Measurements from ENCODE around the gene MXI1. TPM values are rescaled to one million over a fixed set of nuclear protein-coding genes. Genes with fewer than 3 reads are reported as not detected.
A peak's percentile ranks its signal among the peaks of the same experiment; 100 is the strongest.

MXI1 gene
- total RNA-seq, 1 experiment from 2014 or later = 25.8 TPM

DNA sequence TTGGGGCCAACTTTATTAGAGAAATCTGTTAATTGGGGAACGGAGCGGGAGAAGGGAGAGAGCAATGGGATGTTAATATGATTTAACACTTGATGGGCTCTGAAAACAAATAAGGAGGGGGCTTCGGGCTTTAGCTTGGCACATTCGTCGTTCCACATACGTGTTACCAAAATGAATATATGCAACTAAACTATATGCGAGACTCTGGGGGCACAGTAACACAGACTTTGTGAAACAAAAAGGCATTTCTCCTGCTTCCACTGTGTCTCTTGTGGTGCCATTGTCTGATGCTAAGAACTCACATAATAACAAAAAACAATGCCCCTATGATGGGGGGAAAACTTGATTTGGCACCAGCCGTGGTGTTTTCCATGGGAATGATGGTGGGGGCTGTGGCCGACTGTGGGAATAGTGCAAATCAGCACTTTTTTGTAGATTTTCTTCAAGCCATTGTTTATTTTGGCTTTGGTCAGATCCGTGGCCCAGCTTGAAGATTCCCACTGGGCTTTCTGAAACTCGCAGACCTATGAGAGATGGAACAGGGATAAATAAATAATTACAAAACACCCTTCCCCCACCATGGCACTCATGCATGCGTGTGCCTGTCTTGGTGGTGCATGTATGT, 2.2 kb upstream of the MXI1 start:
- Histone ChIP-seq H4K20me1 (ENCODE audit: insufficient read depth) (no peaks in the 10 kb centered on the region), H3K79me2 (ENCODE audit: low read depth) (no peaks in the 10 kb centered on the region), H3K27me3 (ENCODE audit: insufficient read depth, low read depth) (no peaks in the 10 kb centered on the region), H2AFZ (no peak overlapping the region), H3K4me2 (no peak overlapping the region), H3F3A (ENCODE audit: insufficient read depth, low read depth) (no peaks in the 10 kb centered on the region), H3K36me3 (ENCODE audit: low read depth) (no peaks in the 10 kb centered on the region), H3K27ac (no peak overlapping the region), H3K4me3 (no peak overlapping the region), H3K9me3 (ENCODE audit: insufficient read depth, low read depth) (no peaks in the 10 kb centered on the region), H3K9me2 (ENCODE audit: insufficient read depth) (no peaks in the 10 kb centered on the region), H3K4me1 (replicated peaks; ENCODE audit: insufficient read depth) (no peaks in the 10 kb centered on the region; the same call in 1 of the 2 replicates)
- POLR2A ChIA-PET (ENCODE audit: unreplicated experiment) = no interaction called here
- BruUV-seq (replicated peaks) = no TSS peak
- intact Hi-C loops (cut with micrococcal nuclease; ENCODE audit: unreplicated experiment) = loop anchor here (5.0 kb wide), 3 partner anchors 97 to 207 kb away; partner anchors contain the start of genes ADD3 and SMNDC1
- no peak for DNase-seq
- TF ChIP-seq, protein P1, sequence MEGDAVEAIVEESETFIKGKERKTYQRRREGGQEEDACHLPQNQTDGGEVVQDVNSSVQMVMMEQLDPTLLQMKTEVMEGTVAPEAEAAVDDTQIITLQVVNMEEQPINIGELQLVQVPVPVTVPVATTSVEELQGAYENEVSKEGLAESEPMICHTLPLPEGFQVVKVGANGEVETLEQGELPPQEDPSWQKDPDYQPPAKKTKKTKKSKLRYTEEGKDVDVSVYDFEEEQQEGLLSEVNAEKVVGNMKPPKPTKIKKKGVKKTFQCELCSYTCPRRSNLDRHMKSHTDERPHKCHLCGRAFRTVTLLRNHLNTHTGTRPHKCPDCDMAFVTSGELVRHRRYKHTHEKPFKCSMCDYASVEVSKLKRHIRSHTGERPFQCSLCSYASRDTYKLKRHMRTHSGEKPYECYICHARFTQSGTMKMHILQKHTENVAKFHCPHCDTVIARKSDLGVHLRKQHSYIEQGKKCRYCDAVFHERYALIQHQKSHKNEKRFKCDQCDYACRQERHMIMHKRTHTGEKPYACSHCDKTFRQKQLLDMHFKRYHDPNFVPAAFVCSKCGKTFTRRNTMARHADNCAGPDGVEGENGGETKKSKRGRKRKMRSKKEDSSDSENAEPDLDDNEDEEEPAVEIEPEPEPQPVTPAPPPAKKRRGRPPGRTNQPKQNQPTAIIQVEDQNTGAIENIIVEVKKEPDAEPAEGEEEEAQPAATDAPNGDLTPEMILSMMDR (conservative IDR thresholded peaks at IDR 0.05) = no peak
- no peak for TF ChIP-seq EZH2 (IDR thresholded peaks at IDR 0.05; ENCODE audit: low read depth)
- CTCF ChIA-PET = no interaction called here

DNA sequence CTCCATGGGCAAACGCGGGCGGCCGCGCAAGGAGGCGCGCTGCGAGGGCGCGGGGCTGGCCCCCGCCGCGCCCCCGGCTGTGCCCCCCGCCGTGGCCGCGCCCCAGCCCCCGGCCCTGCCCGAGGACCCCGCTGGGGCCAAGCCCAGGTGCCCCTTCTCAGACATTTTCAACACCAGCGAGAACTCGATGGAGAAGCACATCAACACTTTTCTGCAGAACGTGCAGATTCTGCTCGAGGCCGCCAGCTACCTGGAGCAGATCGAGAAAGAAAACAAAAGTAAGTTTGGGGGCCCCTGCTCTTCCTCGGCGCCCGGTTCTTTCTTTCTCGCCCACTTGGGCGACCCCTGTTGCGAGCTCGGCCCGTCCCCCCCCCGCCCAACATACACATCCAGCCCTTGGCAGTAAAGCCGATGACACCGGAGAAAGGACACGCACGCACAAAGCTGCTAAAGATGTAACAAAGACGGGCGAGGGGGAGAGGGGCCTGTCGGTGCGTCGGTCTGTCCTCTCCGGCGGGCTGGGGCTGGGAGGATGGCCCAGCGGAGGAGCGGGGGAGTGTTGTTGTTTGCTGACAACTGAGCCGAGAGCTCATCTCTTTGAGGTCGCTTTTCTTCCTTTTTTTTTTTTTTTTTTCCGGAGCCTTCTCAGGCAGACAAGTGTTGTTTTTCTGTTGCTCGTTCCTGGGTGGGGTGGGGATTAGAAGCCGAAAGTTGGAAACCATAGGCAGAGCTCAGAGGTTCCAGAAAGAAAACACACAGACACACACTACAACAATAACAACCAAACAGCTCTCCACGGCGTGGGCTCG, 604 bp downstream of the MXI1 start:
- TF ChIP-seq, protein P1 (conservative IDR thresholded peaks at IDR 0.05) = no peak
- no peak for TF ChIP-seq EZH2 (IDR thresholded peaks at IDR 0.05; ENCODE audit: low read depth)
- H2AFZ ChIP-seq = peak overlapping the region; percentile 89
- no peaks in the 10 kb centered on the region for H3F3A ChIP-seq (ENCODE audit: insufficient read depth, low read depth)
- no peaks in the 10 kb centered on the region for H3K9me3 ChIP-seq (ENCODE audit: insufficient read depth, low read depth)
- POLR2A ChIA-PET (ENCODE audit: unreplicated experiment) = interaction anchor here (0.6 to 0.8 kb wide), 3 partner anchors 41 to 199 kb away, joined by 6 to 20 read pairs (median 8); no protein-coding TSS in a partner anchor
- no peak overlapping the region for H3K27ac ChIP-seq
- H3K4me2 ChIP-seq = peak overlapping the region; percentile 77
- peak in 1 of 2 experiments; percentile 11 for DNase-seq
- no peaks in the 10 kb centered on the region for H4K20me1 ChIP-seq (ENCODE audit: insufficient read depth)
- H3K36me3 ChIP-seq (ENCODE audit: low read depth) = no peaks in the 10 kb centered on the region
- no peaks in the 10 kb centered on the region; the same call in 1 of the 2 replicates for H3K4me1 ChIP-seq (replicated peaks; ENCODE audit: insufficient read depth)
- intact Hi-C loops (cut with micrococcal nuclease; ENCODE audit: unreplicated experiment) = loop anchor here (1.0 to 5.0 kb wide), 4 partner anchors 71 to 204 kb away; partner anchors contain the start of genes ADD3 and SMNDC1
- H3K27me3 ChIP-seq (ENCODE audit: insufficient read depth, low read depth) = no peaks in the 10 kb centered on the region
- H3K4me3 ChIP-seq = peak overlapping the region; percentile 80
- CTCF ChIA-PET = interaction anchor here (0.6 to 0.9 kb wide), 4 partner anchors 82 to 680 kb away, joined by 4 to 9 read pairs (median 6); no protein-coding TSS in a partner anchor
- BruUV-seq (replicated peaks) = no TSS peak
- no peaks in the 10 kb centered on the region for H3K9me2 ChIP-seq (ENCODE audit: insufficient read depth)
- no peaks in the 10 kb centered on the region for H3K79me2 ChIP-seq (ENCODE audit: low read depth)

DNA sequence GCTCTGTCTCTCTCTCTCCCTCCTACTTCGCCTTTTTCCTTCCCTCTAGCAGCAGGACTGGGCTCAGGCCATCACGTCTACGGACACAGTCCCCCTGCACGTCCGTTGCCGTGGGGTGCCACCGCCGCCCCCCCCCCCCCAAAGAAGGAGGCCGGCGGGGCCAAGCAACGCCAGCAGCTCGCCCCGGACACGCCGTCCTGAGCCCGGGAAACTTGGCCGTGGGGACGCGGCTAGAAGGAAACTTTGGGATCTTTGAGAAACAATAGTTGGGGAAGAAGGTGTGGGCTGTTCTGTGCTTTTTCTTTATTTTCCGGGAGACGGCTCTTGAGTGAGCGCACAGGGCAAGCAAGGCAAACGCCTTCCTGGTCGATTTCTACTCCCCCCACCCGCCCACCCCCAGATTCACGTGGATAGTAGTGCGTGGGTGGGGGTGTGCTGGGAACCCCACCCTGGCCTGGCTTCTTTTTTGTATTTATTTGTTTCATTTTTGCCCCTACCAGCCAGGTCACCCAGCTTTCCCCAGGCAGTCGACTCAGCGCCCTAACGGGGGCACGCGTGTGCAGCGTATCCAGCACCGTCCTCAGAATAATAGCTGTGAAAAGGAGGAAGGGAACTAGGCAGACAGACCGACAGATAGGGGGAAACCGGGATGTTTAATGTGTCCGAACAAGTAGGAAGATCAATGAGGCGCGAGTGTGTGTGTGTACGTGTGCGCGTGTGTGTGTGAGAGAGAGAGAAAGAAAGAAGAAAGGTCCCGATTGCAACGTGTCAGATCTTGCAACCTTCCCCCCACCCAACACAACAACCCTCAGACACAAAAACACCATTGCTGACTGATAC, 1.4 kb downstream of the MXI1 start:
- Histone ChIP-seq H3K27ac (no peak overlapping the region), H4K20me1 (ENCODE audit: insufficient read depth) (no peaks in the 10 kb centered on the region), H3K36me3 (ENCODE audit: low read depth) (no peaks in the 10 kb centered on the region), H3K9me3 (ENCODE audit: insufficient read depth, low read depth) (no peaks in the 10 kb centered on the region), H3F3A (ENCODE audit: insufficient read depth, low read depth) (no peaks in the 10 kb centered on the region), H3K4me3 (peak overlapping the region; percentile 80), H2AFZ (peak overlapping the region; percentile 89), H3K4me1 (replicated peaks; ENCODE audit: insufficient read depth) (no peaks in the 10 kb centered on the region; the same call in 1 of the 2 replicates), H3K9me2 (ENCODE audit: insufficient read depth) (no peaks in the 10 kb centered on the region), H3K79me2 (ENCODE audit: low read depth) (no peaks in the 10 kb centered on the region), H3K4me2 (peak overlapping the region; percentile 77), H3K27me3 (ENCODE audit: insufficient read depth, low read depth) (no peaks in the 10 kb centered on the region)
- TF ChIP-seq, protein P1 (conservative IDR thresholded peaks at IDR 0.05) = no peak
- TF ChIP-seq EZH2 (IDR thresholded peaks at IDR 0.05; ENCODE audit: low read depth) = no peak
- no TSS peak for BruUV-seq (replicated peaks)
- POLR2A ChIA-PET (ENCODE audit: unreplicated experiment) = interaction anchor here (0.8 to 0.9 kb wide), 3 partner anchors 18 to 456 kb away, joined by 6 to 10 read pairs (median 6); no protein-coding TSS in a partner anchor
- DNase-seq = no peak
- CTCF ChIA-PET = interaction anchor here (0.7 to 0.9 kb wide), 3 partner anchors 81 to 679 kb away, joined by 4 to 9 read pairs (median 5); no protein-coding TSS in a partner anchor
- intact Hi-C loops (cut with micrococcal nuclease; ENCODE audit: unreplicated experiment) = loop anchor here (5.0 kb wide), 3 partner anchors 93 to 203 kb away; partner anchors contain the start of genes ADD3 and SMNDC1

Measured in PC-9 (cell line).